Esophagus (tissue), 2 donors: Measurements from ENCODE around the gene EPHA5. TPM values are rescaled to one million over a fixed set of nuclear protein-coding genes. Genes with fewer than 3 reads are reported as not detected.

Source experiments
- H3K27ac ChIP-seq, 2 donors: one replicate each; pipeline ENCODE4 v1.5.1; 2013; ENCODE audit warnings: low read depth in 2 of 2, mild to moderate bottlenecking in 2 of 2, inconsistent platforms in 1 of 2, low read length in 1 of 2, moderate library complexity in 1 of 2
- H3K27me3 ChIP-seq, 2 donors: one replicate each; pipeline ENCODE4 v1.6.1; 2013; ENCODE audit warnings: low read length in 2 of 2, control low read depth in 1 of 2, mild to moderate bottlenecking in 1 of 2; ENCODE audit not compliant: insufficient read depth in 2 of 2, control insufficient read depth in 1 of 2
- H3K36me3 ChIP-seq, 2 donors: one replicate each; pipeline ENCODE4 v1.6.1; 2013; ENCODE audit warnings: low read length in 1 of 2; ENCODE audit not compliant: control insufficient read depth in 2 of 2, insufficient read depth in 2 of 2
- H3K4me1 ChIP-seq, 2 donors: one replicate each; pipeline ENCODE4 v1.6.1; 2013; ENCODE audit warnings: low read length in 1 of 2; ENCODE audit not compliant: control insufficient read depth in 2 of 2, insufficient read depth in 2 of 2
- H3K4me3 ChIP-seq, 2 donors: one replicate each; pipeline ENCODE4 v1.5.1; 2013; ENCODE audit warnings: low read length in 2 of 2, mild to moderate bottlenecking in 2 of 2, low read depth in 1 of 2, moderate library complexity in 1 of 2
- H3K9me3 ChIP-seq, 2 donors: one replicate each; pipeline ENCODE4 v1.6.1; 2013; ENCODE audit warnings: mild to moderate bottlenecking in 2 of 2, low read depth in 1 of 2, low read length in 1 of 2, moderate library complexity in 1 of 2; ENCODE audit not compliant: control insufficient read depth in 2 of 2, insufficient read depth in 1 of 2
- WGBS, 2 donors: extraction: QIAGEN DNeasy Blood & Tissue Kit; methylation state at CpG; one replicate each; pipeline ENCODE4 v1.1.7; 2013; 5-methylcytosine and 5-hydroxymethylcytosine counted together
- polyA plus RNA-seq, 2 donors: library from polyadenylated mRNA; stranded (reverse); fragments of 200-250 nt; gene quantifications; one replicate each; pipeline ENCODE4 v1.2.3, GENCODE V29; 2013
- donor health status: healthy with polysubstance abuse.
- donor health status: Bipolar disorder and iron deficiency.

EPHA5 gene
- polyA plus RNA-seq, 2 donors = under 0.01 TPM

DNA sequence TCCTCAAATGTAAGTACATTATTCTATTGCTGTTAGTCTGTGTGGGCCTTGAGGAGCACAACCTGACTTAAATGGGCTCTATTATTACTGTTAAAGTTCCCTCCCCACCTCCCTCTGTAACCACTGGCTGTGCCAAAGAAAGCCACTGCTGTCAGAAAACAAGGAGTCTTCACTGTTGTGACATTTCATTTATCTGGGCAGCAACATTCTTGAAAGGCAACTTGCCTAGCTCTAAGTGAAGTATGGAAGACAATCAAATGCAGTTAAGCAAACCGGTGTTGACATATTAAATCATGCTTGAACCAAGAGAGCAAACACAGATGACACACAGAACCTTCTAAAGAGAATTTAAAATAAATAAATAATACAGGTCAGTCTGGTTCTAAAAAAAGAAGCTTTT is 81.0 kb downstream of the EPHA5 start:
- H3K9me3 ChIP-seq = no peaks in the 10 kb centered on the region
- H3K27ac ChIP-seq = no peak overlapping the region
- H3K4me1 ChIP-seq = no peaks in the 10 kb centered on the region
- no peak overlapping the region for H3K4me3 ChIP-seq
- WGBS, 2 donors = 50 to 68% methylated on average over 1 of the region's 1 CpG
- no peaks in the 10 kb centered on the region for H3K27me3 ChIP-seq
- H3K36me3 ChIP-seq = no peaks in the 10 kb centered on the region

DNA sequence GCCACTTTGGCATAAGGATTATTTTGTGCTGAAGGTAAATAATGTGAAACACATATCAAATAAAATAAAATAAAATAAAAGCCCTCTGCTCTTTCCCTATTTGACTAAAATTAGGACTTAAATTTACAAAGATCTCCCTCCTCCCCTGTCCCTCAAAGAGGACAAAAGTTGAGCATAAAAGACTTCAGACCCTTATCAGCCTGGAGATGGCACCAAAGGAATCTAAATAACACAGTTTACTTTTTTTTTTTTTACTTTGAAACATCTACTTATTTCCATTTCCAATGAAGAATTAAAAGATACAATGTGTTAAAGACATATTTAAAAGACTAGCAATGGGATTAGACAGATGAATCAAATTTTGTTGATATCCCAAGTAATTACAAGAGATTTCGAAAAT is 89.7 kb downstream of the EPHA5 start:
- WGBS, 2 donors = 76 to 83% methylated on average over 1 of the region's 1 CpG
- H3K27me3 ChIP-seq = no peaks in the 10 kb centered on the region
- H3K4me3 ChIP-seq = no peak overlapping the region
- H3K36me3 ChIP-seq = no peaks in the 10 kb centered on the region
- H3K4me1 ChIP-seq = no peaks in the 10 kb centered on the region
- no peaks in the 10 kb centered on the region for H3K9me3 ChIP-seq
- H3K27ac ChIP-seq = no peak overlapping the region

DNA sequence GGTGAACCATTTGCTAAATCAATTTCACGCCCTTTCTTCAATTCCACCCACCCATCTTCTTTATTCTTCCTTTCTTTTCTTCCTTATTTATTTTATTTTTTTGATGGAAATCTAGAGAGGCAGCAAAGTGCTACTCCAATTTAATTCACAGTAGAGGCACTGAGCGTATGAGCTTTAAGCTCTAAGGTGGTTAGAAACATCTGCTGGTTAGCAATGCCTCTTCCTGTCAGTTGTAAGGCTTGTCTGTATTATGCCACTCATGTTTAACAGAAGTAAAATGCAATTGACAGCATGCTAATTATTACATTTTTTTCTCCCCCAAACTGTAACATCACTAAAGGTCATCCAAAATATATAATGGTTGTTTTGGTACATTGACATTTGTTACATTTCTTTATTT is 103.8 kb downstream of the EPHA5 start:
- WGBS, 2 donors = 73 to 83% methylated on average over 2 of the region's 2 CpGs
- H3K27ac ChIP-seq = no peak overlapping the region
- no peaks in the 10 kb centered on the region for H3K27me3 ChIP-seq
- no peaks in the 10 kb centered on the region for H3K9me3 ChIP-seq
- H3K4me1 ChIP-seq = no peaks in the 10 kb centered on the region
- H3K4me3 ChIP-seq = no peak overlapping the region
- no peaks in the 10 kb centered on the region for H3K36me3 ChIP-seq

DNA sequence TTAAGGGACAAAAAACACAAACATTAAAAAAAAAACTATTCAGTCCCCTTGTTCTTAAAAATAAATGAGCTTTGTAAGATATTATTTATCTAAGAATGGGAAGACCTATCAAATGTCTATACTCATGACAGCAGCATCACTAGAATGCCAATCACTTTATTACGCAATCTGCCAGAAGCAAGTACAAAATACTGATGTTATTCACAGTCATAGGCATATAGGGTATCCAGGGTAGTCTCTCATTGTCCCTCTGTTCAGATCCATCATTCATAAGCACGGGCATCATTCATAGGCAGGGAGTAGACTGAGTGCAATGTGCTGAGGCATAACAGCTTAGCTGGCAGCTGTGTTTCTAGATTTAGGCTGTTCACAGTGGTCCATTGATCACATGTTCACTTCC is 109.1 kb downstream of the EPHA5 start:
- WGBS, 2 donors = 37 to 41% methylated on average over 2 of the region's 2 CpGs
- Histone ChIP-seq H3K4me3 (no peak overlapping the region), H3K27me3 (no peaks in the 10 kb centered on the region), H3K4me1 (no peaks in the 10 kb centered on the region), H3K27ac (no peak overlapping the region), H3K36me3 (no peaks in the 10 kb centered on the region), H3K9me3 (no peaks in the 10 kb centered on the region)

DNA sequence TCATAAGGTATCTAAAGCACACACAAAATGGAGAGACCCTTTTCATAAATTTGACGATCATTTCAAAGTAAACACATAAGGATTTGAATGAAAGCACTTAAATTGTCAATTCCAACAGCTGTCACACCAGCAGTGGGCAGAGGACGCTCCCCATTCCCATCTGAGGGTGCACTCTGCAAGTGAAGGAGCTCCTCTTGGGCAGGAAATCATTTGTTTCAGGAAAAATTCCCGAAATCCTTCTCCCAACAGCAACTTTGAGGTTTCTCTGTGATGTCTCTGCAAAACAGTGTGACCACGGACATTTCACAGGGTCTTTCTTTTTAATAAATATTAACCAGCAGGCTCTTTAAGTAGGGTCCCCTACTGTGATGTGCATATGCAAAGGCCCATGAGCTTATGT is 111.0 kb downstream of the EPHA5 start:
- 34 to 40% methylated on average over 4 of the region's 4 CpGs for WGBS, 2 donors
- no peaks in the 10 kb centered on the region for H3K36me3 ChIP-seq
- no peak overlapping the region for H3K27ac ChIP-seq
- no peak overlapping the region for H3K4me3 ChIP-seq
- H3K9me3 ChIP-seq = no peaks in the 10 kb centered on the region
- no peaks in the 10 kb centered on the region for H3K4me1 ChIP-seq
- H3K27me3 ChIP-seq = no peaks in the 10 kb centered on the region

DNA sequence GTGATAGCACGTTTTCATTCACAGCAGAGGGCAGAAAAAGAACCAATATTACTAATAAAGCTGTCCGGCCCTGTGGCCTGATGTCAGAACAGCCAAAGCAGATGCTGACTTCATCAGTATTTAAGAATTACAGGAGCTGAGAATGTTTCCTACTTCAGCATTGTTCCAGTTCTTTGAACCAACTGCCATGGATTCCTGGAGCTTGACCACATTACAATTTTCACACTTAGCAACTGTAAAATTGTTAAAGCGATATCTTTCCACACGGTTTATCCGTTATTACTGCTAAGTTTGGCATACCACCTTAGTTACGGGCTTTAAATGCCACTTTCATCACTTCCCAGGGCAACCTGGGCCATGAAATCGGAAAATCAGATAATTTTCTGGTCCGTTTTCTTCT is 118.2 kb downstream of the EPHA5 start:
- Histone ChIP-seq H3K4me1 (no peaks in the 10 kb centered on the region), H3K9me3 (no peaks in the 10 kb centered on the region), H3K36me3 (no peaks in the 10 kb centered on the region), H3K4me3 (no peak overlapping the region), H3K27me3 (no peaks in the 10 kb centered on the region), H3K27ac (no peak overlapping the region)
- WGBS, 2 donors = 81 to 83% methylated on average over 8 of the region's 8 CpGs

DNA sequence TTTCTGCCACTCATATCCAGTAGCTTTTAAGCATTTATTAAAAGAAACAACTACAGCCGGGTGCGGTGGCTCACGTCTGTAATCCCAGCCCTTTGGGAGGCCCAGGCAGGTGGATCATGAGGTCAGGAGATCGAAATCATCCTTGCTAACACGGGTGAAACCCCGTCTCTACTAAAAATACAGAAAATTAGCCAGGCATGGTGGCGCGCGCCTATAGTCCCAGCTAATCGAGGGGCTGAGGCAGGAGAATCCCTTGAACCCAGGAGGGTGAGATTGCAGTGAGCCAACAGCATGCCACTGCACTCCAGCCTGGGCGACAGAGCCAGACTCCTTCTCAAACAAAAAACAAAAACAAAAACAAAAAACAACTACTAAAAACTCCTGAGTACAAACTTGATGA is 119.8 kb downstream of the EPHA5 start:
- no peaks in the 10 kb centered on the region for H3K4me1 ChIP-seq
- 85 to 88% methylated on average over 11 of the region's 11 CpGs for WGBS, 2 donors
- no peak overlapping the region for H3K27ac ChIP-seq
- no peaks in the 10 kb centered on the region for H3K36me3 ChIP-seq
- no peak overlapping the region for H3K4me3 ChIP-seq
- H3K9me3 ChIP-seq = no peaks in the 10 kb centered on the region
- no peaks in the 10 kb centered on the region for H3K27me3 ChIP-seq

DNA sequence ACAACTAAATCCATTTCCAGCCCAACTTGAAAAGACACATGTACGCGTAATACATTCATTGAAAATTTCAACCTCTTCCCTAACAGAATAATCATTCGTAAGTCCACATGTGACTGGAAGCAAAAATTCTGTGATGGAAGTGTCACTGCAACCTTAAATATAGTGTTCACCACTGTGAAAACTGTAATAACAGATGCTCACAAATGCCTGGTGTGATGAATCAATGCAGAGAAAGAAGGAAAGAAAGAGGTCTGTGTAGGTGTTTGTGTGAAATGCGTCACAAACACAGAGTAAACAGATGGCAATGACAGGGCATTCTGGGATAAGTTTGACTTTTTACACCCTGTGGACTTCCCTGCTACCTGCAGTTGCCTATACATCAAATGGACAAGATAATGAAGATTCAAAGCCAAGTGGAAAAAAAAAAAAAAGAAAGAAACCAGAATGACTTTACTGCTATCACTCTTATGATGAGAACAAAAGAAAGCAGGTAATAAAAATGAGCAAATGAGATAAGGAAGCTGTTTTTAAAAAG is 123.3 kb downstream of the EPHA5 start:
- Histone ChIP-seq H3K9me3 (no peaks in the 10 kb centered on the region), H3K4me1 (no peaks in the 10 kb centered on the region), H3K27me3 (no peaks in the 10 kb centered on the region), H3K27ac (no peak overlapping the region), H3K4me3 (no peak overlapping the region), H3K36me3 (no peaks in the 10 kb centered on the region)
- 84 to 86% methylated on average over 4 of the region's 4 CpGs for WGBS, 2 donors

DNA sequence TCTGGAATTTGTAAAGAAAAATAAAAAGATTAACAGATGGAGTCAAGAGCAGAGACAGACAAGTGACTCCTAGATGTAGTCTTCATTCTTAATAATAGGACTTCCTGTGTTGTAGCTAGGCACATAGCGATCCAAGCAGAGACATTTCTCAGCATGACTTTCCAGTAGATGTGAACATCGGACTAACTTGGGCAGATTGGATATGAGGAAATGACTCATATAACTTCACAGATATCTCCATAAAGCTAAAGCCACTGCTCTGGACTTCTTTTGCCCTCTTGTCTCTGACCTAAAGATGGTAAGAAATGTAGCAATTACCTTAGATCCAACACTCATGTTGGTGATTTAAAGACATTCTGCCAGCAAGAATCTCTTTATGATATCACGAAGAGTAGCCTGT is 131.7 kb downstream of the EPHA5 start:
- H3K4me1 ChIP-seq = no peaks in the 10 kb centered on the region
- 83 to 84% methylated on average over 3 of the region's 3 CpGs for WGBS, 2 donors
- no peaks in the 10 kb centered on the region for H3K36me3 ChIP-seq
- H3K27ac ChIP-seq = no peak overlapping the region
- no peaks in the 10 kb centered on the region for H3K9me3 ChIP-seq
- H3K27me3 ChIP-seq = no peaks in the 10 kb centered on the region
- H3K4me3 ChIP-seq = no peak overlapping the region

DNA sequence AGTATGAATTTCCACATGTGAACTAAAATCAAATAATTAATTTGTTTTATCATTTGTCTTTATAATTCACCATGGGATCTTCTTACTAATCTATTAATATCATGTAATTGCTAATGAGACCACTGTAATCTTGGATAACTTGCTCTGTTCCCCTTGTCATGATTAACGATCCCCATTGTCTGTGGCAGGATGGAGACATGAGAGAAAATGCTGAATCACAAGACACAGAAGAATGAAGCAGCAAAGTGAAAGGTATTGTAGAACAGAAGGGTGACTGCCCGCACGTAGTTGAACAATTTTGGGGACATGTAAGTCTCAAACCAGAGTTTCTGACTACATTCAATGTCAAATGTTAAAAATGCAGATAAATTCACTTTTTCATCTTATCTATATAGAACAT is 135.2 kb downstream of the EPHA5 start:
- Histone ChIP-seq H3K4me1 (no peaks in the 10 kb centered on the region), H3K9me3 (no peaks in the 10 kb centered on the region), H3K27me3 (no peaks in the 10 kb centered on the region), H3K36me3 (no peaks in the 10 kb centered on the region), H3K4me3 (no peak overlapping the region), H3K27ac (no peak overlapping the region)
- WGBS, 2 donors = 39 to 44% methylated on average over 3 of the region's 3 CpGs
